Ovary (tissue), 9 donors: ENCODE results near the gene ATF7. TPM values are rescaled to one million over a fixed set of nuclear protein-coding genes. Genes with fewer than 3 reads are reported as not detected.

ENCODE experiments used
- DNase-seq, 5 donors: peaks; one replicate each; pipeline ENCODE4 v3.0.0-alpha.2; 2019 to 2020
- H3K27ac ChIP-seq, 2 donors: fragments of 200-600 bp; one replicate each; pipeline versions ENCODE4 v1.5.1 to v1.8.0; 2019 to 2022
- H3K27me3 ChIP-seq: fragments of 200-600 bp; one replicate; pipeline ENCODE4 v1.8.0; 2022
- H3K36me3 ChIP-seq: fragments of 200-600 bp; sonication (generic); one replicate; pipeline ENCODE4 v1.5.1; 2019
- H3K4me1 ChIP-seq: one replicate; pipeline ENCODE4 v1.8.1; 2013; ENCODE audit warnings: mild to moderate bottlenecking, moderate library complexity; ENCODE audit not compliant: insufficient read depth
- H3K4me3 ChIP-seq: fragments of 200-600 bp; sonication (generic); one replicate; pipeline ENCODE4 v1.5.1; 2017
- H3K9me3 ChIP-seq, 2 donors: fragments of 200-600 bp in 1 of 2; sonication (generic) in 1 of 2; one replicate each; pipeline versions ENCODE4 v1.5.1 to v1.8.1; 2013 to 2019; ENCODE audit warnings: mild to moderate bottlenecking in 1 of 2, moderate library complexity in 1 of 2
- CTCF ChIP-seq, 3 donors: fragments of 450-650 bp in 2 of 3; fragments of 200-600 bp in 1 of 3; IDR thresholded peaks; one replicate each; pipeline versions ENCODE4 v1.5.1 to v1.8.0; 2016 to 2022; ENCODE audit warnings: antibody characterized with exemption in 3 of 3, mild to moderate bottlenecking in 1 of 3
- EP300 ChIP-seq: sonication (generic); formaldehyde crosslinking; IDR thresholded peaks from one replicate; pipeline ENCODE4 v1.6.1; 2017; ENCODE audit warnings: antibody characterized with exemption
- POLR2A ChIP-seq: fragments of 450-650 bp; IDR thresholded peaks from one replicate; pipeline ENCODE4 v1.6.1; 2017; ENCODE audit warnings: antibody characterized with exemption, mild to moderate bottlenecking, moderate library complexity
- WGBS, 3 donors: extraction: QIAGEN DNeasy Blood & Tissue Kit in 1 of 3; methylation state at CpG; one replicate each; pipeline versions ENCODE4 v1.1.5 to v1.1.7; 2013 to 2017; 5-methylcytosine and 5-hydroxymethylcytosine counted together
- intact Hi-C, 4 donors: fragments of 100-400 bp; cut with DNase I; formaldehyde crosslinking; loops; one replicate each; pipeline versions ENCODE4 v1.11.0 to v1.15.1; 2022 to 2023
- polyA plus RNA-seq, 2 donors: library from polyadenylated mRNA; stranded (reverse); fragments of 200-250 nt in 1 of 2; fragments of 350-450 nt in 1 of 2; fragmentation: Illumina TruSeq in 1 of 2; extraction: RNeasy Lipid Tissue Mini Kit (QIAGEN cat#74804) in 1 of 2; gene quantifications; one replicate each; pipeline ENCODE4 v1.2.3, GENCODE V29; 2013 to 2014
- total RNA-seq, 7 donors: library from RNA; depleted of rRNA in 2 of 7; stranded (reverse); fragments of >200 nt in 2 of 7; fragmentation: NEBNext Ultra II Directional in 3 of 7; extraction: Animal tissue kit (Norgen Biotek cat#: 25700) in 3 of 7; gene quantifications; one replicate each; pipeline versions ENCODE4 v1.1.0 to v1.2.4, GENCODE V29; 2016 to 2023
- donor health status: DM: no; HTN: no; CAD: no; lungs with moderate emphysema.
- donor health status: DM: no; HTN: no; CAD: no.
- donor health status: Bipolar disorder and iron deficiency.
- donor health status: DM: yes; HTN: yes; CAD: no.
- donor health status: DM: no; HTN: no; CAD: no.
- donor health status: DM: yes; HTN: yes; CAD: no.

The ATF7 gene
- total and polyA plus RNA-seq, 9 donors, result 19.8 to 68.5 (median 41.3) TPM

GRCh38 chr12:53532021-53532420 is 94.2 kb downstream of the ATF7 start:
- H3K27me3 ChIP-seq, result no peaks in the 10 kb centered on the region
- H3K4me3 ChIP-seq, result no peak overlapping the region
- intact Hi-C loops, result no loop called here
- no peaks in the 10 kb centered on the region for H3K36me3 ChIP-seq
- 41 to 50% (median 49%) methylated on average over 3 of the region's 3 CpGs for WGBS, 3 donors
- H3K4me1 ChIP-seq, result no peaks in the 10 kb centered on the region
- no peak overlapping the region for H3K27ac ChIP-seq
- no peaks in the 10 kb centered on the region for H3K9me3 ChIP-seq
- TF ChIP-seq POLR2A (no peak), CTCF (IDR thresholded peaks at IDR 0.05) (no peak), EP300 (no peak)
- no peak for DNase-seq

- DNase-seq, result no peak
- WGBS, 3 donors, result 87 to 94% (median 87%) methylated on average over 4 of the region's 4 CpGs
- intact Hi-C loops, result no loop called here
- no peak overlapping the region for H3K4me3 ChIP-seq
- H3K4me1 ChIP-seq, result no peaks in the 10 kb centered on the region
- no peaks in the 10 kb centered on the region for H3K36me3 ChIP-seq
- no peak for TF ChIP-seq CTCF (IDR thresholded peaks at IDR 0.05)
- no peak for TF ChIP-seq EP300
- TF ChIP-seq POLR2A, result no peak
- H3K27me3 ChIP-seq, result no peaks in the 10 kb centered on the region
- no peak overlapping the region for H3K27ac ChIP-seq
- no peaks in the 10 kb centered on the region for H3K9me3 ChIP-seq
These were observed 95.3 kb downstream of the ATF7 start for GRCh38 chr12:53530920-53531319.

- H3K36me3 ChIP-seq, result no peaks in the 10 kb centered on the region
- no peaks in the 10 kb centered on the region for H3K4me1 ChIP-seq
- no peak for DNase-seq
- H3K27me3 ChIP-seq, result no peaks in the 10 kb centered on the region
- H3K4me3 ChIP-seq, result no peak overlapping the region
- no peak for TF ChIP-seq CTCF (IDR thresholded peaks at IDR 0.05)
- TF ChIP-seq POLR2A, result no peak
- TF ChIP-seq EP300, result no peak
- intact Hi-C loops, result no loop called here
- WGBS, 3 donors, result 91 to 98% (median 96%) methylated on average over 2 of the region's 2 CpGs
- no peak overlapping the region for H3K27ac ChIP-seq
- no peaks in the 10 kb centered on the region for H3K9me3 ChIP-seq
These were observed 96.1 kb downstream of the ATF7 start for GRCh38 chr12:53530061-53530460.

GRCh38 chr12:53524476-53524875 is 101.7 kb downstream of the ATF7 start:
- intact Hi-C loops, result no loop called here
- Histone ChIP-seq H3K27me3 (no peaks in the 10 kb centered on the region), H3K4me3 (no peak overlapping the region), H3K9me3 (no peaks in the 10 kb centered on the region), H3K4me1 (no peaks in the 10 kb centered on the region), H3K36me3 (no peaks in the 10 kb centered on the region), H3K27ac (no peak overlapping the region)
- DNase-seq, result no peak
- WGBS, 3 donors, result 91 to 97% (median 96%) methylated on average over 13 of the region's 13 CpGs
- no peak for TF ChIP-seq EP300
- no peak for TF ChIP-seq POLR2A
- no peak for TF ChIP-seq CTCF (IDR thresholded peaks at IDR 0.05)

- intact Hi-C loops, result no loop called here
- TF ChIP-seq CTCF (IDR thresholded peaks at IDR 0.05), result no peak
- no peaks in the 10 kb centered on the region for H3K36me3 ChIP-seq
- no peak for DNase-seq
- WGBS, 3 donors, result 90 to 94% (median 92%) methylated on average over 3 of the region's 3 CpGs
- no peaks in the 10 kb centered on the region for H3K4me1 ChIP-seq
- H3K4me3 ChIP-seq, result no peak overlapping the region
- H3K27me3 ChIP-seq, result no peaks in the 10 kb centered on the region
- H3K9me3 ChIP-seq, result no peaks in the 10 kb centered on the region
- no peak overlapping the region for H3K27ac ChIP-seq
These were observed 103.1 kb downstream of the ATF7 start for GRCh38 chr12:53523131-53523530.
